B cell (primary cell): ENCODE results near the gene KRTAP5-7.

Experiments used
- EZH2 ChIP-seq: IDR thresholded peaks from 2 replicates; pipeline ENCODE4 v1.6.1; 2012; ENCODE audit warnings: borderline replicate concordance, low read depth, mild to moderate bottlenecking, moderate library complexity, low read length; ENCODE audit not compliant: insufficient read depth, poor library complexity, severe bottlenecking
- TF ChIP-seq, protein P1 (sequence below): fragments of 200-600 bp; IDR thresholded peaks from one replicate; pipeline ENCODE4 v1.8.0; 2022; ENCODE audit warnings: antibody characterized with exemption, mild to moderate bottlenecking

DNA sequence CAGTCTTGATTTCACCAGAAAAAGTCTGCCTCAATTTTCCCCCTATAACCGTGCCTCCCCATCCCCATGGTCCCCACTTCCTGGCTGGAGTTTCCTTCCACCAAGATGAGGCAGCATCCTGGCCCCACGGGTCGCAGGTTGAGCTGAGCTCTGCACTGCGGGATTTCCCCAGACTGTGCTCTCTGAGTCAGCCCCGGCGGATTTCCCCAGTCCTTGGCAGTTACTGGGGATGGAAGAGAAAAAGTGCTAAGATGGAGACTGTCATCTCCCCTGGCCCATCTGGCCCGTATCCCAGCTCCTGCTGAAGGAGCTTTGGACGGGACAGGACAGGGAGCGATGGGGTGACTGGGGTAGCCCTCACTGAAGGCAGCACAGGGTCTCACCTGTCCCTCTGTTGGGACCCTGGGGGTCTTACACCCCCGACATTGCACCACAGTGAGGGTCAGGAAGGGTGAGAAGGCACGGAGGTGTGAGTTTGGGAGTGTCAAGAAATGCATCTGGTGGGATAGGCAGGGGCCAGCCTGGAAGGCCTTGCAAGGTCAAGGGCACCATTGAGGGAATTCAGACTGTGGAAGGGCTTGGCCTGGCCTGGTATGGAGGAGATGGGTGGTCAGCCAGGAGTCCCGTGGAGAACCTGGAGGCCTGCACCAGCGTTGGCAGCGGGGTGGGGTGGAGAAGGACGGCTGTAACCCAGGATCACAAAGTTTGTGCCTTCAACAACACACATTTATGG is 37.6 kb upstream of the KRTAP5-7 start:
- TF ChIP-seq, protein P1, sequence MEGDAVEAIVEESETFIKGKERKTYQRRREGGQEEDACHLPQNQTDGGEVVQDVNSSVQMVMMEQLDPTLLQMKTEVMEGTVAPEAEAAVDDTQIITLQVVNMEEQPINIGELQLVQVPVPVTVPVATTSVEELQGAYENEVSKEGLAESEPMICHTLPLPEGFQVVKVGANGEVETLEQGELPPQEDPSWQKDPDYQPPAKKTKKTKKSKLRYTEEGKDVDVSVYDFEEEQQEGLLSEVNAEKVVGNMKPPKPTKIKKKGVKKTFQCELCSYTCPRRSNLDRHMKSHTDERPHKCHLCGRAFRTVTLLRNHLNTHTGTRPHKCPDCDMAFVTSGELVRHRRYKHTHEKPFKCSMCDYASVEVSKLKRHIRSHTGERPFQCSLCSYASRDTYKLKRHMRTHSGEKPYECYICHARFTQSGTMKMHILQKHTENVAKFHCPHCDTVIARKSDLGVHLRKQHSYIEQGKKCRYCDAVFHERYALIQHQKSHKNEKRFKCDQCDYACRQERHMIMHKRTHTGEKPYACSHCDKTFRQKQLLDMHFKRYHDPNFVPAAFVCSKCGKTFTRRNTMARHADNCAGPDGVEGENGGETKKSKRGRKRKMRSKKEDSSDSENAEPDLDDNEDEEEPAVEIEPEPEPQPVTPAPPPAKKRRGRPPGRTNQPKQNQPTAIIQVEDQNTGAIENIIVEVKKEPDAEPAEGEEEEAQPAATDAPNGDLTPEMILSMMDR: no peak
- no peak for TF ChIP-seq EZH2
